ENCODE measurements around the gene GLUD2.

DNA sequence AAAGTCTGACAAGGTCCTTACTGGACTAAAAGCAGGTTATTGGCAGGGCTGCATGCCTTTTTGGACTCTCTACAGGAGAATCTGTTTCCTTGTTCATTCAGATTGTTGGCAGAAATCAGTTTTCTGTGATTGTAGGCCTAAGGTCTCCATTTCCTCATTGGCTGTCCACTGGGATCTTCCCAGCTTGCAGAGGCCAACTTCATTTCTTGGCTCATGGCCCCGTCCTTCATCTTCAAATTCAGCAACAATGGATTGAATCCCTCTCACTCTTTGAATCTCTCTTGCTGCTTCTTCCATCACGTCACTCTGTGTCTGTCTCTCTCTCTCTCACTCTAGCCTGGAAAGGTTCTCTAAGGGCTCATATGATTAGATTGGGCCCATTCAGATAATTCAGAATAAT, 14.9 kb upstream of the GLUD2 start:
- no peak for TF ChIP-seq POLR2A (IDR thresholded peaks at IDR 0.05)
- TF ChIP-seq, protein P1, sequence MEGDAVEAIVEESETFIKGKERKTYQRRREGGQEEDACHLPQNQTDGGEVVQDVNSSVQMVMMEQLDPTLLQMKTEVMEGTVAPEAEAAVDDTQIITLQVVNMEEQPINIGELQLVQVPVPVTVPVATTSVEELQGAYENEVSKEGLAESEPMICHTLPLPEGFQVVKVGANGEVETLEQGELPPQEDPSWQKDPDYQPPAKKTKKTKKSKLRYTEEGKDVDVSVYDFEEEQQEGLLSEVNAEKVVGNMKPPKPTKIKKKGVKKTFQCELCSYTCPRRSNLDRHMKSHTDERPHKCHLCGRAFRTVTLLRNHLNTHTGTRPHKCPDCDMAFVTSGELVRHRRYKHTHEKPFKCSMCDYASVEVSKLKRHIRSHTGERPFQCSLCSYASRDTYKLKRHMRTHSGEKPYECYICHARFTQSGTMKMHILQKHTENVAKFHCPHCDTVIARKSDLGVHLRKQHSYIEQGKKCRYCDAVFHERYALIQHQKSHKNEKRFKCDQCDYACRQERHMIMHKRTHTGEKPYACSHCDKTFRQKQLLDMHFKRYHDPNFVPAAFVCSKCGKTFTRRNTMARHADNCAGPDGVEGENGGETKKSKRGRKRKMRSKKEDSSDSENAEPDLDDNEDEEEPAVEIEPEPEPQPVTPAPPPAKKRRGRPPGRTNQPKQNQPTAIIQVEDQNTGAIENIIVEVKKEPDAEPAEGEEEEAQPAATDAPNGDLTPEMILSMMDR (IDR thresholded peaks at IDR 0.05) = no peak
